SKM-1 (cell line): ENCODE data around the gene GRM2.
"Not testable (repeated sequence)": the region's sequence is repeated elsewhere in the genome, so short reads cannot be mapped to it uniquely, and the experiment has no call there.

Experiments
- DNase-seq: peaks from one replicate; lab custom pipeline; 2025; ENCODE audit not compliant: unreplicated experiment; lab: John Stamatoyannopoulos, UW

The GRM2 gene

DNA sequence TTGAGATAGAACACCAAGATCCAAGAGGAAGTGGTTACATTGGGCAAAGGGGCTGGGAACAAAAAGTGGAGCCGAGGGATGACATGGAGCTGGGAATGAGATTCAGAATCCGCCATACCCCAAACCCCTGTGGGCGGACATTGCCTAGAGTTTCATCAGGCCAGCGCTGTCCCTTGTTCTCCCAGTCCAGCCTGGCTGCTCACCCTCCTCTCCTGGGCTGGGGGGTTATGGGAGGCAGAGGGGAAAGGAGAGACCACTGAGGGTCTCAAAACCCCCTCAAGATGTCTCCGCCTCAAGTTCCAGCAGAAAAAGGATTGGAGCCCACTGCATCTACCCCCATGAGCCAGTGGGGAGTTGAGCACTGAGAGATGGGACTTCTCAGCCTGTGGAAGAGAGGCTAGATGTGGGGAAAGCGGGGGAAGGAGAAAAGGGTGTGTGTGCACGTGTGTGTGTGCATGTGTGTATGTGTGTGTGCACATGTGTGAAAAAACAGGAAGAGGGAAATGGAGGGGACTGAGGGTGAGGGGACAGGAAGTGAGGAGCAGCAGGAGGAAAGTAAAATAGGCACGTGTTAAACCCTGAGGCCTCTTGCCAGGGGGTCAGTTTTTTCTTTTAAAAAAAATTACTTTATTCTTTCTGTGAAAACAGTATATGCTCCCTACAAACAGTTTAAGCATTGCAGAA is 14.3 kb downstream of the GRM2 start:
- no peak for DNase-seq

DNA sequence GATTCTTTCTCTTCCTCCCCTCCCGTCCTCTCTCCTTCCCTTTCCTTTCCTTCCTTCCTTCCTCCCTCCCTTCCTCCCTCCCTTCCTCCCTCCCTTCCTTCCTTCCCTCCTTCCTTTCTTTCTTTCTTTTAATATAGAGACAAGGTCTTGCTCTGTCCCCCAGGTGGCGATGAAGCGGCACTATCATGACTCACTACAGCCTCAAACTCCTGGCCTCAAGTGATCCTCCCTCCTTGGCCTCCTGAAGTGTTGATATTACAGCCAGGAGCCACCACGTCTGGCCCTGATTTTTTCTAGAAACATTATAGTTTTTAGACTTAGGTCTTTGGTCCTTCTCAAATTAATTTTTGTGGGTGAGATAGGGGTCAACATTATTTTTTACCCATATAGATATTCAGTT is 15.5 kb downstream of the GRM2 start:
- no peak for DNase-seq

DNA sequence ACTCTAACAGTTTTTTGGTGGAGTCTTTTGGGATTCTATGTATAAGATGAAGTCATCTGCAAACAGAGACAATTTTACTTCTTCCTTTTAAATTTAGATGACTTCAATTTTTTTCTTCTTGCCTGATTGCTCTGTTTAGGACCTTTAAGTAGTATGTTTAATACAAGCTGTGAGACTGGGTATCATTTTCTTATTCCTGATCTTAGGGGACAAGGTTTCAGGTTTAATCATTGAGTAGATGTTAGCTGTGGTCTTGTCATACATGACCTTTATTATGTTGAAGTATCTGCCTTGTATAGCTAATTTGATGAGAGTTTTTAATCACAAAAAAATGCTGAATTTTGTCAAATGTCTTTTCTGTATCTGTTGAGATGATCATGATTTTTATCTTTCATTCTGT is 20.6 kb downstream of the GRM2 start:
- DNase-seq: no peak

DNA sequence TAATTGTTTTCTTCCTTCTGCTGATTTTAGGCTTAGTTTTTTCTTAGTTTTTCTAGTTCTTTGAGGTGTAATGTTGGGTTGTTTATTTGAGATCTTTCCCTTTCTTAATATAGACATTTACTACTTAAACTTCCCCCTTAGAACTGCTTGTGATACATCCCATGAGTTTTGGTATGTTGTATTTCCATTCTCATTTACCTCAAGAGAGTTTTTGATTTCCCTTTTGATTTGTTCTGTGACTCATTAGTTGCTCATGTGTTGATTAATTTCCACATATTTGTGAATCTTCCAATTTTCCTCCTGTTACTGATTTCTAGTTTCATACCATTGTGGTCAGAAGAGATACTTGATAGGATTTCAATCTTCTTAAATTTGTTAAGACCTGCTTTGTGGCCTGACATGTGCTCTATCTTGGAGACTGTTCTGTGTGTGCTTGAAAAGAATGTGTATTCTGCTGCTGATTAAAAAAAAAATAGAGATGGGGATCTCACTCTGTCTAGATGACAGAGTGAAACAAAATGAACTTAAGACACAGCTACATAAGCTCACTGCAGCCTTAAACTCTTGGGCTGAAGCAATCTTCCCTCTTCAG is 22.3 kb downstream of the GRM2 start:
- DNase-seq: no peak

DNA sequence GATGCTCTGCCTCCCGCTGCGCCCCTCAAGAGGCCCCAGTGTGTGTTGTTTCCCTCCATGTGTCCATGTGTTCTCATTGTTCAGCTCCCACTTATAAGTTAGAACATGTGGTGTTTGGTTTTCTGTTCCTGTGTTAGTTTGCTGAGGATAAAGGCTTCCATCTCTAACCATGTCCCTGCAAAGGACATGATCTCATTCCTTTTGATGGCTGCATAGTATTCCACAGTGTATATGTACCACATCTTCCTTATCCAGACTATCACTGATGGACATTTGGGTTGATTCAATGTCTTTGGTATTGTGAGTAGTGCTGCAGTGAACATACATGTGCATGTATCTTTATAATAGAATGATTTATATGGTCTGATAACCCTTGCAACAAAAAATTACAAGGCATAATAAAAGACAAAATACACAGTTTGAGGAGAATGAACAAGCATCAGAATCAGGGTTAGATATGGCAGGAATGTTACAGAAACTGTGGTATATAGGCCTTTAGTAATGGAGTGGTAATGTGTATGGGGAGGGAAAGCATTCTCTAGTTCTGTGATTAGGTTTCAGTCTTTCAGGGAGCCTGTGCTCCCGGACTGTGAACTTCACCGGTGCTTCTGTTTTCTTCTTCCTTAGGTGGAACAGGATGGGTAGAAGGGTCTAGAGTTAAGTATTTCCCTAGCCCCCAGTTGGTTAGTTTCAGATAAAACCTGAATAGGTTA is 27.1 kb downstream of the GRM2 start:
- DNase-seq: no peak

DNA sequence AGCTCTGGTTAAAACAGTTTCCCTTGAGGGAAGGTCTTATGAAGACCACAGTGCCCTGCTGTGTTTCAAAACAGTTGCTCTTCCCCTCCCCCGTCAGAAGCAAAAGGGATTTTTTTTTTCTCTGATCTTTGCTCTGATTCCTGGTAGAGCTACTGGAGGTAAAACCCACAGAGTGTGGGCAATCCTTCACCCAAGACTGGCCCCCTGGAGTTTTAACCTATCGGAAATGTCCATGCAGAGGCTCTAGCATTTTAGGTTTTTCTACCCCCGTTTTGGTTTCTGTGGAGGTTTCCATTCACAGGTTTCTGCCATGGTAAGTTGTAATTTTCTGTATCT is 27.7 kb downstream of the GRM2 start:
- no peak for DNase-seq

DNA sequence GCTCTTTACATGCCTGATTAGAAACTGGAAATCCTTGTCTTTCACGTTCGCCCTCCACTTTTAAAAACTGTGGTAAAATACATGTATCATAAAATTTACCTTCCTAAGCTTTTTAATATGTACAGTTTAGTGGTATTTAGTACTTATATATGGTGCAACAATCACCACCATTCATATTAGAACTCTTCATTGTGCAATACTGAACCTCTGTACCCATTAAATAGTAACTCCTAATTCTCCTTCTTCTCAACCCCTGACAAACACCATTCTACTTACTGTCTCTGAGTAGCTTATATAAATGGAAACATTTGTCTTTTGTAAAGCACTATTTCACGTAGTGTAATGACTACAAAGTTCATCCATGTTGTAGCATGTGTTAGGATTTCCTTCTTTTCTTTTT is 28.2 kb downstream of the GRM2 start:
- no peak for DNase-seq

DNA sequence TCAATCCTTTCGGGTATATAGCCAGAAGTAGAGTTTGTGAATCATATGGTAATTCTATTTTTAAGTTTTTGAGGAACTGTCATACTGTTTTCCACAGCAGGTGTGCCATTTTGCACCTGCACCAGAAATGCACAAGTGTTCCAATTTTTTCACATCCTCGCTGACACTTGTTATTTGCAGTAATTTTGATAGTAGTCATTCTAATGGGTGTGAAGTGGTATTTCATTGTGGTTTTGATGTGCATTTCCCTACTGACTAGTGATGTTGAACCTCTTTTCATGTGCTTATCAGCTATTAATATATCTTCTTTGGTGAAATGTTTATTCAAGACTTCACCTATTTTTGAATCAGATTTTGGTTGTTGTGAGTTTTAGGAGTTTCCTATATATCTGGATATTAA is 29.1 kb downstream of the GRM2 start:
- DNase-seq: no peak

DNA sequence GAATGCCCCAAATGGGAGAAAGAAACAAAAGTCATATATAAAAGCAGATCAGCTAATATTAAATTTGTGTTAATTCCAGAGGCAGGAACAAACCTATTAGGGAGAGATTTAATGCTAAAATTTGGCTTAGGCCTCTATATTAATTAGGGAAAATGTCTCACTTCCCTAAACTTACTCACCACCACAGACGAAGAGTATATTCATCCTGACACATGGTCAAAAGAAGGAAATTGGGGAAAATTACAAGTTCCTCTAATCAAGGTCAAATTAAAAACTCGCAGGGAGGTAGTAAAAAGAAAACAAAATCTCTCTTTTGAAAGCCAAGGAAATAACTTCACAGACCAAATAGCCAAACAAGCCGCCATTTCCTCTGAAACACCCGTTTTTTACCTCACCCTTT is 32.2 kb downstream of the GRM2 start:
- DNase-seq: no peak

DNA sequence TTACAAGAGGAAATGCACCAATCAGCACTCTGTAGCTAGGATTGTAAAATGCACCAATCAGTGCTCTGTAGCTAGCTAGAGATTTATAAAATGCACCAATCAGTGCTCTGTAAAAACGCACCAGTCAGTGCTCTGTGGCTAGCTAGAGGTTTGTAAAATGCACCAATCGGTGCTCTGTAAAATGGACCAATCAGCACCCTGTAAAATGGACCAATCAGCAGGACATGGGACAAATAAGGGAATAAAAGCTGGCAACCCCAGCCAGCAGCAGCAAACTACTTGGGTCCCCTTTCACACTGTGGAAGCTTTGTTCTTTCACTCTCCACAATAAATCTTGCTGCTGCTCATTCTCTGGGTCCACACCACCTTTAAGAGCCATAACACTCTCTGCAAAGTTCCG is 35.5 kb downstream of the GRM2 start:
- DNase-seq: not testable (repeated sequence)

DNA sequence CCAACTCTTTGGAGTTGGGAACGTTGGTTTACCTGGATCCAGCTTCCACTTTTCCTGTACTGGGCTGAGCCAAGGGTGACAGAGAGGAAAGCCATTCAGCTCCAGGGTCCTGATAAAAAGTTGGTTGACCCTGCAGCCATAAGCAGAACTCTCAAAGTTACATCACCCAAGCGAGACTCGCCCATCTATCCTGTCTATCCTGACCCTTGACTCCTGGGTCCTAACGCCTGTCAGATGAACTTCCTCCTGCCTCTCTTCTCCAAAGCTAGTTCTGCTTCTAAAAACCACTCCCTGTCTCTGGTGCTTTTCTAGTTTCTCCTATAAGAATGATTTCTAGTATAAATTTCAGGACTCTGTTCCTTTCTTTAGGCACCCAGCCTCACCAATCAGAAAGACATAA is 36.1 kb downstream of the GRM2 start:
- peak; percentile 78 for DNase-seq

DNA sequence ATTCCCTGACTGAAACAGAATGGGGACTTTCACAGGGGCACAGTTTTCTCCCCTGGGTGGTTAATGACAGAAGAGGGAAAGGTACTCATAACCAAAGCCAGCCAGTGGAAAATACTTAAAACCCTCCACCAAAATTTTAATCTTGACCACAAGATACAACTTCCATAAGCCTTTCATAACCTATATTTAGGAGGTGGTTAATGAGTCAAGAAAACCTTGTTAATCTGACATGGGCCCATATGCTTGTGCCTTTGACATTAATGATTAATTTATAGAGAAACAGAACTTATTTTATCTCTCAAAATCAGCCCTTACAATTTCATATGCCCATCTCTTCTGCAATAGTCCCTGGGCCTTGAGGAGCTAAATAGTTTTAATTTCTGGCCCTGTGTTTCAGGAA is 41.0 kb downstream of the GRM2 start:
- DNase-seq: no peak

DNA sequence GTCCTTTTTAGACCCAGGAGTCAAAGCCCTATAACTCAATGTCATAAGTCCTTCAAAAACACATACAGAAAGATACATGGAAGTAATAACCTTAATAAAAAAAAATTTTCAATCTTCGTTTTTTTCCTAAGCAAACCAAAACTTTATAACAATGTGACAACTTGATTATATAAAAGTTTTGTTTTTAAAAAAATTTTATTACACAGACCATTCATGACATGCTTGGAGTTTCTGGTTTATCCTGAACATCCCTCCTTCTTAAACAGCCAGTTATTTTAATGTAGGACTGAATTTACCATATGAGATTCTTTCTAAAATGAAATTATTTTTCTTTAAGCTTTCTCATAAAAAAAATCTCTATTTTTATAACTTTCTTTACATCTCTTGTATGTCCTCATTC is 41.5 kb downstream of the GRM2 start:
- DNase-seq: no peak

DNA sequence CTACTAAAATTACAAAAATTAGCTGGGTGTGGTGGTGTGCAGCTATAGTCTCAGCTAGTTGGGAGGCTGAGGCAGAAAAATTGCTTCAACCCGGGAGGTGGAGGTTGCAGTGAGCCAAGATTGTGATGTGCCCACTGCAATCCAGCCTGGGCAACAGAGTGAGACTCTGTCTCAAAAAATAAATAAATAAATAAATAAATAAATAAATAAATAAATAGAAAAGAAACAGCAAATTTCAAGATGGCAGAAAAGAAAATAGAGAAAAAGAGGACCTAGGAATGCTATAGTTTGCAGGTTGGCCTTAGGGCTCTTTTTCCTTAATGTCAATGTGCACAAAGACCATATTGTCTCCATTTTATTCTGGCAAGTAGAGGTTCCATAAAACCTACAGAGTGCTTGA is 44.0 kb downstream of the GRM2 start:
- no peak for DNase-seq

DNA sequence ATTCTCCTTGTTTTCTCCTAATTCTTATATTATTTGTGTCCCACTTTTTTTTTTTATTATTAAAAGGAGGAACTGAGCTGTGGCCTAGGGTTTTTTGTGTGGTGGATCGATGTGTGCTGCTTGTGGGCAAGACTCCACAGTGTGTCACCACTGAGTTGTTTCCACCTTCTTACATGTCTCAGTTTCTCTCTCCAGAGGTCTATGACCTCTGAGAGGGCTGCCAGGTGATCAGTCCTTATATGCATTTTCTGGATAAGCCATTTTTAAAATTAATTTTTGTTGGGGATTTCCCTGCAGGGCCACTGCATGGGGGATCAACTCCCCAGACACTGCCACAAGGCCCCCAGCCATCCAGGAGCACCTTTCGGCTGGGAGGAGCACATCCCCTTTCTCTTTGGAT is 44.4 kb downstream of the GRM2 start:
- DNase-seq: no peak

DNA sequence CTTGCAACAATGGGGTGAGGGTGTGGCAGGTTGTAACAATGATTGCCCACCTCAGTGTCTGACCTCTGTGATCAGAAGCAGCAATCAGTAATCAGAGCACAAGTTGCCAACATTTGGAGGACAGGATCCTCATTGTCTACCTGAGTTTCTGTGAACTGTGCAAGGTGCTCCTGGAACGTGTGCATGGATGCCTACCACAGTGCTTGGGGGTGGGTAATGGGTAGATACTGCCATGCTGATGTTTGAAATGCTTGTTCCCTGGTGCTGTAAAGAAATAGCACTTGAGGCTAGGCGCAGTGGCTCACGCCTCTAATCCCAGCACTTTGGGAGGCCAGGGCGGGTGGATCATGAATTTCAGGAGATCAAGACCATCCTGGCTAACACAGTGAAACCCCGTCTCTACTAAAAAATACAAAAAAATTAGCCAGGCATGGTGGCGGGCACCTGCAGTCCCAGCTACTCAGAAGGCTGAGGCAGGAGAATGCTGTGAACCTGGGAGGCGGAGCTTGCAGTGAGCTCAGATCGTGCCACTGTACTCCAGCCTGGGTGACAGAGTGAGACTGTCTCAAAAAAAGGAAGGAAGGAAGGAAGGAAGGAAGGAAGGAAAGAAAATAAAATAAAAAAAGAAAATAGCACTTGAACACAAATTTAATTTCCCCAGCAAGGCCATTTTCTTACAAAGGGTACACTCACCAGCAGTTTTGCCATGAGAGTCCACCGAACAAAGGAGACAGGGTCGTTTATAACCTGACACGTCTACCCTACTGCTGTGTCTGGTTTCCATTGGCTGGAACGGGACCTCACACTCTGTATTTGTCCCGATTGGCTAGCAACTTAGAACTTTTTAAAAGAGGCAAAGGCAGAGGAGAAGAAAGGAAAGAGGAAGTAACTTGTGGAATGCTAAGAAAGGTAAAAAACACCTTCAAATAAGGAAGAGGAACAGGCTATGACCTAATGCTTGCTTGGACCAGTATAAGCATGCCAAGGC is 47.2 kb downstream of the GRM2 start:
- DNase-seq: not testable (repeated sequence)

DNA sequence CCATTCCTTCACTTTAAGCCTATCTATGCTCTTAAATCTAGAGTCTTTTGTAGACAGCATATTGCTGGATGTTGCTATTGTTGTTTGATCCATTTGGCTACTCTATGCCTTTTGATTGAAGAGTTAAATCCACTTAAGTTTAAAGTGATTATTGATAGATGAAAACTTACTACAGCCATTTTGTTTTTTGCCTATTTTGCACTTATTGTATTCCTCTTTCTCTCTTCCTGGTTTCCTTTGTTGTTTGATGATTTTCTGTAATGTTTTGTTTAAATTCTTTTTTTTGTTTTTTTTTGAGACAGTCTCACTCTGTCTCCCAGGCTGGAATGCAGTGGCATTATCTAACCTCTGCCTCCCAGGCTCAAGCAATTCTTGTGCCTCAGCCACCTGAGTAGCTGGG is 52.3 kb downstream of the GRM2 start:
- no peak for DNase-seq
